ENCODE results near the gene BCR. TPM values are rescaled to one million over a fixed set of nuclear protein-coding genes. Genes with fewer than 3 reads are reported as not detected.

BCR gene
- polyA plus RNA-seq, 1 experiment: 24.0 TPM

DNA sequence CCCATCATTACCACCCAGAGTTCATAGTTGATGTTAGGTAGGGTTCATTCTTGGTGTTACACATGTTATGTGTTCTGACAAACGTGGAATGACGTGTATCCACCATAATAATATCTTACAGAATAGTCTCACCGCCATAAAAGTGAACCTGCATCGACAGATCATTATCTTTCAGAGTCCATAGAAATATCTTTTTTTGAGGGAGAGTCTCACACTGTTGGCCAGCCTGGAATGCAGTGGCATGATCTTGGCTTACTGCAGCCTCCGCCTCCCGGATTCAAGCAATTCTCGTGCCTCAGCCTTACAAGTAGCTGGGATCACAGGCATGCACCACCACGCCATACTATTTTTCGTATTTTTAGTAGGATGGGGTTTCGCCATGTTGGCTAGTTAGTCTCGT is 113.9 kb downstream of the BCR start:
- H3K4me3 ChIP-seq (ENCODE audit: low read depth, low read length): no peak overlapping the region
- peaks cover 23% of the 10 kb centered on the region for H3K36me3 ChIP-seq (ENCODE audit: control insufficient read depth, insufficient read depth, low read length)
- ChIA-PET CTCF (interaction anchor here (30.2 kb wide), 1 partner anchor 115 kb away, joined by 670 read pairs; the partner anchor contains the start of gene BCR), POLR2A (no interaction called here)
- no peak for TF ChIP-seq CTCF (IDR thresholded peaks at IDR 0.05; ENCODE audit: insufficient read depth, low read depth, low read length)
- no peaks in the 10 kb centered on the region for H3K27me3 ChIP-seq (ENCODE audit: control insufficient read depth, insufficient read depth, low read length)
- DNase-seq (ENCODE audit: low read depth): no peak

- CTCF ChIA-PET: interaction anchor here (1.4 to 5.0 kb wide), 2 partner anchors 10 to 123 kb away, joined by 3 to 33 read pairs; no protein-coding TSS in a partner anchor
- Histone ChIP-seq H3K36me3 (ENCODE audit: control insufficient read depth, insufficient read depth, low read length) (peaks cover 12% of the 10 kb centered on the region), H3K4me3 (ENCODE audit: low read depth, low read length) (no peak overlapping the region), H3K27me3 (ENCODE audit: control insufficient read depth, insufficient read depth, low read length) (no peaks in the 10 kb centered on the region)
- DNase-seq (ENCODE audit: low read depth): no peak
- POLR2A ChIA-PET: no interaction called here
- TF ChIP-seq CTCF (IDR thresholded peaks at IDR 0.05; ENCODE audit: insufficient read depth, low read depth, low read length): no peak
Observed at GRCh38 chr22:23300476-23300875, 120.2 kb downstream of the BCR start.

GRCh38 chr22:23301591-23301990 is 121.3 kb downstream of the BCR start:
- POLR2A ChIA-PET: no interaction called here
- Histone ChIP-seq H3K27me3 (ENCODE audit: control insufficient read depth, insufficient read depth, low read length) (no peaks in the 10 kb centered on the region), H3K36me3 (ENCODE audit: control insufficient read depth, insufficient read depth, low read length) (peaks cover 9% of the 10 kb centered on the region), H3K4me3 (ENCODE audit: low read depth, low read length) (no peak overlapping the region)
- CTCF ChIA-PET: interaction anchor here (0.9 to 5.0 kb wide), 4 partner anchors 12 to 124 kb away, joined by 3 to 33 read pairs (median 4); no protein-coding TSS in a partner anchor
- TF ChIP-seq CTCF (IDR thresholded peaks at IDR 0.05; ENCODE audit: insufficient read depth, low read depth, low read length): no peak
- DNase-seq (ENCODE audit: low read depth): no peak

GRCh38 chr22:23302171-23303002 is 122.1 kb downstream of the BCR start:
- DNase-seq (ENCODE audit: low read depth): no peak
- ChIA-PET CTCF (interaction anchor here (0.9 to 5.0 kb wide), 3 partner anchors 12 to 124 kb away, joined by 4 to 33 read pairs (median 5); no protein-coding TSS in a partner anchor), POLR2A (no interaction called here)
- H3K4me3 ChIP-seq (ENCODE audit: low read depth, low read length): no peak overlapping the region
- peaks cover 7% of the 10 kb centered on the region for H3K36me3 ChIP-seq (ENCODE audit: control insufficient read depth, insufficient read depth, low read length)
- TF ChIP-seq CTCF (IDR thresholded peaks at IDR 0.05; ENCODE audit: insufficient read depth, low read depth, low read length): no peak
- no peaks in the 10 kb centered on the region for H3K27me3 ChIP-seq (ENCODE audit: control insufficient read depth, insufficient read depth, low read length)

DNA sequence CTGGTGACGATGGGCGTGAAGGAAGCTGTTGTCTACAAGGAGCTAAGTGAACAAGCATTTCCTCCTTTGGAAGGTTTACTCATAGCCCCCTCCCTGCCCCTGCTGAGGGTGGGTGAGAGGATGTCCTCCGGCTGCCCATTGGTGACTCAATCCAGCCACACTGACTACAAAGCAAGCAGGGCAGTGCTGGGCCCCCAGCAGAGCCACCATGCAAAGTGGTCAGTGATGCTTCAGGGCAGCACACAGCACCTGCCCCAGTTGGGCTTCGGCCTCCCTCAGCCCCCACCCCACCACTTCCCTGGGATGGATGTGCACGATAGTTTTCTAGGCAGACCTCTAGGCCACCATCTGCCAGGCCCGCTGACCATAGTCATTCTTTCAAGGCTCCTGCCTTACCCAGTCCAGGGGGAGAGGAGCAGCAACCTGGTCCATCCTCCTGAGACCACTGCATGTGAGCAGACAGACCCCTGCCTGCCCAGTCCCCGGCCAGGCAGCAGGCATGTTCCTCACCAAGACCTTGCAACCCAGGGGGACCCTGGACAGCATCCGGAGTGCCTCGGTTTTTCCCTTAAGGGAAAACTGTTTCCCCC is 125.1 kb downstream of the BCR start:
- Histone ChIP-seq H3K36me3 (ENCODE audit: control insufficient read depth, insufficient read depth, low read length) (peaks cover 5% of the 10 kb centered on the region), H3K27me3 (ENCODE audit: control insufficient read depth, insufficient read depth, low read length) (no peaks in the 10 kb centered on the region), H3K4me3 (ENCODE audit: low read depth, low read length) (no peak overlapping the region)
- TF ChIP-seq CTCF (IDR thresholded peaks at IDR 0.05; ENCODE audit: insufficient read depth, low read depth, low read length): no peak
- ChIA-PET CTCF (interaction anchor here (0.6 to 2.3 kb wide), 6 partner anchors 9 to 127 kb away, joined by 3 to 9 read pairs (median 5); partner anchors contain the start of gene BCR), POLR2A (no interaction called here)
- DNase-seq (ENCODE audit: low read depth): no peak
